T-cell (primary cell): ENCODE data around the gene CD274. TPM values are rescaled to one million over a fixed set of nuclear protein-coding genes. Genes with fewer than 3 reads are reported as not detected.

ENCODE experiments used
- ATAC-seq, 4 experiments: fragments of 200-7000 bp in 3 of 4; fragments of 150-1000 bp in 1 of 4; cut with Tn5 transposase; replicated peaks in 1 of 4; 1 replicate in 3 of 4; 2 replicates in 1 of 4; pipeline ENCODE4 v1.10.0; 2021; ENCODE audit warnings: moderate library complexity in 3 of 4, mild to moderate bottlenecking in 2 of 4, moderate number of reproducible peaks in 1 of 4
- CTCF ChIA-PET, 2 donors: fragments of 300-600 bp; sonication (Branson Sonifier 250); formaldehyde crosslinking; loops; one replicate each; lab custom pipeline; 2022; ENCODE audit warnings: antibody characterized with exemption in 2 of 2; lab: Charles Lee
- POLR2A ChIA-PET, 2 donors: fragments of 300-600 bp; sonication (Branson Sonifier 250); formaldehyde crosslinking; loops; one replicate each; lab custom pipeline; 2022; ENCODE audit warnings: antibody characterized with exemption in 2 of 2; lab: Charles Lee
- DNase-seq, 35 experiments: peaks; one replicate each; pipeline versions ENCODE4 v3.0.0 to v3.0.0-alpha.2; 2013 to 2023
- H3K27ac ChIP-seq: one replicate; pipeline ENCODE4 v1.5.1; 2013; ENCODE audit warnings: low read length
- H3K27me3 ChIP-seq, 2 experiments: replicated peaks in 1 of 2; 1 replicate in 1 of 2; 2 replicates in 1 of 2; pipeline versions ENCODE4 v1.6.1 to v1.7.0; 2013; ENCODE audit warnings: low read length in 1 of 2, mixed read lengths in 1 of 2; ENCODE audit not compliant: control insufficient read depth in 2 of 2, insufficient read depth in 2 of 2; ENCODE audit errors: extremely low read depth in 1 of 2
- H3K36me3 ChIP-seq, 2 donors: 1 replicate in 1 of 2; 2 replicates in 1 of 2; pipeline versions ENCODE4 v1.6.1 to v1.7.0; 2013; ENCODE audit warnings: low read length in 1 of 2; ENCODE audit not compliant: control insufficient read depth in 2 of 2, insufficient read depth in 1 of 2; ENCODE audit errors: extremely low read depth in 1 of 2
- H3K4me1 ChIP-seq, 2 experiments: 1 replicate in 1 of 2; 2 replicates in 1 of 2; pipeline versions ENCODE4 v1.6.1 to v1.7.0; 2013; ENCODE audit warnings: low read length in 2 of 2, mixed read lengths in 1 of 2; ENCODE audit not compliant: insufficient read depth in 2 of 2, control insufficient read depth in 1 of 2; ENCODE audit errors: extremely low read depth in 1 of 2
- H3K4me3 ChIP-seq, 2 donors: 1 replicate in 1 of 2; 2 replicates in 1 of 2; pipeline versions ENCODE4 v1.5.1 to v1.7.0; 2013; ENCODE audit warnings: mild to moderate bottlenecking in 2 of 2, low read length in 1 of 2, moderate library complexity in 1 of 2; ENCODE audit not compliant: control insufficient read depth in 1 of 2; ENCODE audit errors: extremely low read depth in 1 of 2
- H3K9me3 ChIP-seq: 2 replicates; pipeline ENCODE4 v1.7.0; 2013
- H3K27ac Mint-ChIP-seq, 2 donors: one replicate each; pipeline ENCODE4 v1.8.0; 2020 to 2021; ENCODE audit warnings: mild to moderate bottlenecking in 2 of 2, mixed read lengths in 2 of 2
- H3K27me3 Mint-ChIP-seq, 2 donors: one replicate each; pipeline ENCODE4 v1.8.0; 2021 to 2022; ENCODE audit warnings: mixed read lengths in 2 of 2
- H3K36me3 Mint-ChIP-seq: one replicate; pipeline ENCODE4 v1.8.0; 2021; ENCODE audit warnings: mixed read lengths
- H3K4me1 Mint-ChIP-seq, 3 donors: one replicate each; pipeline ENCODE4 v1.8.0; 2020 to 2022; ENCODE audit warnings: mixed read lengths in 3 of 3, mild to moderate bottlenecking in 1 of 3
- H3K4me3 Mint-ChIP-seq, 3 donors: one replicate each; pipeline ENCODE4 v1.8.0; 2020 to 2022; ENCODE audit warnings: mild to moderate bottlenecking in 3 of 3, mixed read lengths in 3 of 3, moderate library complexity in 3 of 3
- H3K9me3 Mint-ChIP-seq, 3 donors: one replicate each; pipeline ENCODE4 v1.8.0; 2020 to 2022; ENCODE audit warnings: mixed read lengths in 3 of 3
- WGBS: methylation state at CpG from one replicate; pipeline ENCODE4 v1.1.5; 2013; ENCODE audit warnings: missing lambda C conversion rate; ENCODE audit not compliant: insufficient coverage; 5-methylcytosine and 5-hydroxymethylcytosine counted together
- total RNA-seq, 35 experiments: library from RNA in 6 of 35; stranded (reverse) in 6 of 35; fragments of 120-200 nt in 1 of 35; gene quantifications; one replicate each; pipeline versions ENCODE4 v1.2.1 to v1.2.4 and lab custom pipeline; 2013 to 2026

CD274 gene
- total RNA-seq, 5 donors from 2014 or later (not counting 1 experiment from before 2014, with no cell fraction given) = 6.6 to 11.4 (median 7.2) TPM

DNA sequence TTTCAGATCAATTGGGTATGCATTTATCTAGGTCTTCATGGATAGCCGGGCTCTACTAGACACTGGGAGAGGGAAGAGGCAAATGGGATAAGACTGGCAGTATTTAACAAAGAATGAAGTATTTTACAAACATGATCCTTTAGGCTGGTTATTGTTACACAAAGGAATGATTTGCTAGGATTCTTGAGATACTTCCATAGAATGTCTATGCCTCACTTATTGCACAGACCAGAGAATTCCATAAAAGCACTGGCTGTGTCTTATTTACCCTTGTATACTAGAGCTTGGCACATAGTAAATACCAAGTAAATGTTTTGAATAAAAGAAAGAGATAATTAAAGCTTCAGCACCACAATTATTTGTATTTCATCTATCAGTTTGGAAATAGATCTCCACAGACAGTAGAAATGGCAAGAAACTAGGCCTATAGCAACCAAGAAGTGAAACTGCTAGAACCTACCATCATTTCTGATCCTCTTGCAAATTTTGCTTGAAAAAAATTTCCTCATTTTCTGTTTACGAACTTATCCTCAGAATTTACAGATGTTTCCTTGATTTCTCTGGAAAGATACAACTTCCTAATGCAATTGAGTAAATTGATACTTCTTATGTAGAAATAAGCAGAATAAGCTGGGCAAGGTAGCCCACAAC lies 63.7 kb downstream of the CD274 start:
- Histone ChIP-seq H3K36me3 (no peaks in the 10 kb centered on the region), H3K4me3 (no peak overlapping the region), H3K9me3 (no peaks in the 10 kb centered on the region), H3K27me3 (peaks cover 0 to 4% of the 10 kb centered on the region in 2 experiments), H3K4me1 (peaks cover 0 to 10% of the 10 kb centered on the region in 2 experiments), H3K27ac (no peak overlapping the region)
- no peaks in the 10 kb centered on the region for H3K36me3 Mint-ChIP-seq
- WGBS = no CpG with 5 or more reads among the region's 2 CpGs
- ChIA-PET CTCF (interaction anchor here in 1 of 2 donors (0.6 kb wide), 1 partner anchor 224 kb away, joined by 3 read pairs; no protein-coding TSS in a partner anchor), POLR2A (no interaction called here)
- peaks cover 38 to 55% (median 40%) of the 10 kb centered on the region in 3 donors for H3K4me1 Mint-ChIP-seq
- no peak overlapping the region for H3K27ac Mint-ChIP-seq
- no peak overlapping the region for H3K4me3 Mint-ChIP-seq
- DNase-seq = no peak
- no peaks in the 10 kb centered on the region for H3K9me3 Mint-ChIP-seq
- ATAC-seq = no peak
- no peaks in the 10 kb centered on the region for H3K27me3 Mint-ChIP-seq

GRCh38 chr9:5514617-5515260 lies 64.4 kb downstream of the CD274 start:
- H3K9me3 ChIP-seq = no peaks in the 10 kb centered on the region
- CTCF ChIA-PET = no interaction called here

DNA sequence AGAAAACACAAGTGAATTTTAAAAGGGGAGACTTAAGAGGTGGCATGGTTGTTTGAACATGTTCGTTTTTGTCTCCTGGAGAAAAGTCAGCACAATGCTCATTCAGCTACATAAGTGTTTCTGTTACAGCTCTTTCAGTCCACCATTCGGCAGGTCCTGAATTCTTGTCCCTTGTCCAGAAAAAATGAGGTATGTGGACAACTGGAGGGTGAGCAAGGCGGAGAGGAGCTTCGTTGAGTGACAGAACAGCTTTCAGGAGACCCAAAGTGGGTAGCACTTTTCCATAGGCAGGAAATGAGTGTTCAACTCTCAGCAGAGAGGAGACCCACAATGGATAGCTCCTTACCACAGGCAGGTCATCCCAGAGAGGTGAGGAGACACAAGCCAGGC lies 64.9 kb downstream of the CD274 start:
- no peak for ATAC-seq
- Mint-ChIP-seq H3K4me1 (peaks cover 29 to 51% (median 38%) of the 10 kb centered on the region in 3 donors), H3K27me3 (no peaks in the 10 kb centered on the region), H3K9me3 (no peaks in the 10 kb centered on the region), H3K4me3 (no peak overlapping the region), H3K27ac (no peak overlapping the region), H3K36me3 (no peaks in the 10 kb centered on the region)
- ChIA-PET POLR2A (interaction anchor here in 1 of 2 donors (0.6 kb wide), 2 partner anchors 8 to 813 kb away, joined by 3 to 9 read pairs; no protein-coding TSS in a partner anchor), CTCF (no interaction called here)
- Histone ChIP-seq H3K4me3 (no peak overlapping the region), H3K9me3 (no peaks in the 10 kb centered on the region), H3K27ac (no peak overlapping the region), H3K36me3 (no peaks in the 10 kb centered on the region), H3K4me1 (peaks cover 0 to 11% of the 10 kb centered on the region in 2 experiments), H3K27me3 (peaks cover 0 to 4% of the 10 kb centered on the region in 2 experiments)
- DNase-seq = no peak
- WGBS = 72% methylated on average over 2 of the region's 4 CpGs

More at GRCh38 chr9:5514617-5515260, 64.4 kb downstream of the CD274 start:
- POLR2A ChIA-PET = interaction anchor here in 1 of 2 donors (0.6 kb wide), 2 partner anchors 9 to 813 kb away, joined by 3 to 9 read pairs; no protein-coding TSS in a partner anchor
- Mint-ChIP-seq H3K4me3 (no peak overlapping the region), H3K9me3 (no peaks in the 10 kb centered on the region), H3K27me3 (no peaks in the 10 kb centered on the region), H3K36me3 (no peaks in the 10 kb centered on the region), H3K27ac (no peak overlapping the region), H3K4me1 (peaks cover 34 to 56% (median 41%) of the 10 kb centered on the region in 3 donors)
- WGBS = 92% methylated on average over 2 of the region's 6 CpGs
- H3K4me3 ChIP-seq = no peak overlapping the region
- peaks cover 0 to 4% of the 10 kb centered on the region in 2 experiments for H3K27me3 ChIP-seq
- peaks cover 0 to 11% of the 10 kb centered on the region in 2 experiments for H3K4me1 ChIP-seq
- no peak for ATAC-seq
- no peak for DNase-seq
- H3K36me3 ChIP-seq = no peaks in the 10 kb centered on the region
- H3K27ac ChIP-seq = no peak overlapping the region

GRCh38 chr9:5516453-5517220 lies 66.3 kb downstream of the CD274 start:
- H3K9me3 Mint-ChIP-seq = no peaks in the 10 kb centered on the region
- ATAC-seq (no peak), DNase-seq (no peak)
- H3K36me3 ChIP-seq = no peaks in the 10 kb centered on the region
- no peak overlapping the region for H3K4me3 Mint-ChIP-seq
- no peak overlapping the region for H3K4me3 ChIP-seq
- peaks cover 16 to 38% (median 30%) of the 10 kb centered on the region in 3 donors for H3K4me1 Mint-ChIP-seq
- H3K36me3 Mint-ChIP-seq = no peaks in the 10 kb centered on the region
- ChIA-PET CTCF (interaction anchor here in 1 of 2 donors (0.5 kb wide), 1 partner anchor 767 kb away, joined by 3 read pairs; no protein-coding TSS in a partner anchor), POLR2A (no interaction called here)
- no peak overlapping the region for H3K27ac ChIP-seq
- H3K27ac Mint-ChIP-seq = no peak overlapping the region
- H3K9me3 ChIP-seq = no peaks in the 10 kb centered on the region
- H3K4me1 ChIP-seq = peaks cover 0 to 6% of the 10 kb centered on the region in 2 experiments
- H3K27me3 Mint-ChIP-seq = no peaks in the 10 kb centered on the region
- WGBS = 95% methylated on average over 9 of the region's 10 CpGs
- H3K27me3 ChIP-seq = peaks cover 0 to 4% of the 10 kb centered on the region in 2 experiments

- Mint-ChIP-seq H3K27ac (peak overlapping the region in 1 of 2 donors; percentile 7), H3K27me3 (no peaks in the 10 kb centered on the region), H3K4me3 (no peak overlapping the region), H3K9me3 (no peaks in the 10 kb centered on the region), H3K4me1 (peaks cover 9 to 22% (median 17%) of the 10 kb centered on the region in 3 donors), H3K36me3 (no peaks in the 10 kb centered on the region)
- 56% methylated on average over 2 of the region's 2 CpGs for WGBS
- ChIA-PET CTCF (no interaction called here), POLR2A (interaction anchor here in 1 of 2 donors (0.6 kb wide), 1 partner anchor 12 kb away, joined by 4 read pairs; no protein-coding TSS in a partner anchor)
- Histone ChIP-seq H3K4me3 (no peak overlapping the region), H3K4me1 (peaks cover 0 to 5% of the 10 kb centered on the region in 2 experiments), H3K9me3 (no peaks in the 10 kb centered on the region), H3K27me3 (peaks cover 0 to 4% of the 10 kb centered on the region in 2 experiments), H3K36me3 (no peaks in the 10 kb centered on the region), H3K27ac (no peak overlapping the region)
- no peak for DNase-seq
- no peak for ATAC-seq
Observed at GRCh38 chr9:5518171-5518936, 68.0 kb downstream of the CD274 start.
